ENCODE measurements around the gene DHDDS. TPM values are rescaled to one million over a fixed set of nuclear protein-coding genes. Genes with fewer than 3 reads are reported as not detected.

DHDDS gene
- total and polyA plus RNA-seq, 2 of the 13 experiments (the other 11 are each of a cell fraction or from before 2014, with no cell fraction given) = 18.9 to 28.3 TPM

GRCh38 chr1:26404641-26405040 is 27.5 kb upstream of the DHDDS start:
- BruUV-seq (replicated peaks) = no TSS peak
- 37% methylated on average over 2 of the region's 2 CpGs for WGBS (ENCODE audit: low lambda C conversion rate)
- Histone ChIP-seq H4K20me1 (ENCODE audit: insufficient read depth, low read length) (no peaks in the 10 kb centered on the region), H3K27me3 (ENCODE audit: control insufficient read depth in 1 of 2, insufficient read depth in 2 of 2, low read length in 2 of 2) (no peaks in the 10 kb centered on the region), H3K79me2 (ENCODE audit: insufficient read depth, low read length) (no peaks in the 10 kb centered on the region), H3K36me3 (replicated peaks in 1 of 2; ENCODE audit: control insufficient read depth in 1 of 2, insufficient read depth in 2 of 2, low read length in 2 of 2) (no peaks in the 10 kb centered on the region), H3K9me3 (ENCODE audit: low read length) (no peaks in the 10 kb centered on the region), H3K4me3 (replicated peaks in 1 of 3; ENCODE audit: insufficient read depth in 1 of 3, low read depth in 2 of 3, low read length in 3 of 3) (no peak overlapping the region), H3K4me1 (ENCODE audit: insufficient read depth, low read length) (peaks cover 14% of the 10 kb centered on the region), H2AFZ (ENCODE audit: low read length) (no peak overlapping the region), H3K27ac (ENCODE audit: extremely low read length, insufficient read depth, low read length) (no peak overlapping the region), H3K9ac (ENCODE audit: insufficient read depth, low read depth, low read length) (no peak overlapping the region), H3K4me2 (ENCODE audit: low read depth, low read length) (no peak overlapping the region)
- intact Hi-C loops (cut with micrococcal nuclease; ENCODE audit: unreplicated experiment) = no loop called here
- CTCF ChIA-PET (ENCODE audit: low intra/inter-chr PET ratio, low total read pairs) = no interaction called here
- in situ Hi-C loops (cut with HindIII; ENCODE audit: extremely low pct_ligation_motif_present, low pct_unique_long_range_greater_than_20kb) = no loop called here
- TF ChIP-seq RAD21 (CRISPR knock-in tag; IDR thresholded peaks at IDR 0.05) (no peak), ZBTB14 (CRISPR knock-in tag; IDR thresholded peaks at IDR 0.05) (no peak), ZNF761 (CRISPR knock-in tag; conservative IDR thresholded peaks at IDR 0.05) (no peak), HMGA1 (CRISPR knock-in tag; conservative IDR thresholded peaks at IDR 0.05) (no peak), ZNF329 (CRISPR knock-in tag; IDR thresholded peaks at IDR 0.05; ENCODE audit: low read depth) (no peak), ARID3A (IDR thresholded peaks at IDR 0.05; ENCODE audit: low read depth, low read length) (no peak)
- no peak for FAIRE-seq
- DNase-seq (ENCODE audit: low spot score) = no peak
- ATAC-seq = no peak
- POLR2A ChIA-PET = no interaction called here
